Ecto neural progenitor cell (in vitro differentiated cells): ENCODE data around the gene NEK2.
"Not testable (repeated sequence)": the region's sequence is repeated elsewhere in the genome, so short reads cannot be mapped to it uniquely, and the experiment has no call there.

Source experiments
- DNase-seq: peaks from one replicate; pipeline ENCODE4 v3.0.0-alpha.2; 2018; ENCODE audit warnings: low spot score

Gene NEK2

DNA sequence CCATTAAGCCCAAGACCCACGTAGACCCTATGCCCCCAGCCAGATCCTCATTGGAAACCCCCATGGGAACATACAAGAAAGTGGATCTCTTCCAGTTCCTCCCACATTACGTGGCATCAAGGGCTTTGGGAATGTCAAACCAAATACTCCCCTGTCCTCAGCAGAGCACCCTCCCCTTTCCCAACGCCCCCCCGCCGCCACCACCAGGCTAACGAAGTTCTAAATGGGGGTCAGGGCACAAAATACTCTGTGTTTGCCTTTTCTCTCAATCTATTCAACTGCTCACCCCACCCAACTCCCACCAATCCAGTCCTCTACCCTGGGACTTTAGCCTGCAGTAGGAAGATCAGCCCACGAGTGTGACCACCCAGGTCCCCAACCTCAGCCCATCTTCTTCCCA lies 24.5 kb downstream of the NEK2 start:
- DNase-seq, result no peak

DNA sequence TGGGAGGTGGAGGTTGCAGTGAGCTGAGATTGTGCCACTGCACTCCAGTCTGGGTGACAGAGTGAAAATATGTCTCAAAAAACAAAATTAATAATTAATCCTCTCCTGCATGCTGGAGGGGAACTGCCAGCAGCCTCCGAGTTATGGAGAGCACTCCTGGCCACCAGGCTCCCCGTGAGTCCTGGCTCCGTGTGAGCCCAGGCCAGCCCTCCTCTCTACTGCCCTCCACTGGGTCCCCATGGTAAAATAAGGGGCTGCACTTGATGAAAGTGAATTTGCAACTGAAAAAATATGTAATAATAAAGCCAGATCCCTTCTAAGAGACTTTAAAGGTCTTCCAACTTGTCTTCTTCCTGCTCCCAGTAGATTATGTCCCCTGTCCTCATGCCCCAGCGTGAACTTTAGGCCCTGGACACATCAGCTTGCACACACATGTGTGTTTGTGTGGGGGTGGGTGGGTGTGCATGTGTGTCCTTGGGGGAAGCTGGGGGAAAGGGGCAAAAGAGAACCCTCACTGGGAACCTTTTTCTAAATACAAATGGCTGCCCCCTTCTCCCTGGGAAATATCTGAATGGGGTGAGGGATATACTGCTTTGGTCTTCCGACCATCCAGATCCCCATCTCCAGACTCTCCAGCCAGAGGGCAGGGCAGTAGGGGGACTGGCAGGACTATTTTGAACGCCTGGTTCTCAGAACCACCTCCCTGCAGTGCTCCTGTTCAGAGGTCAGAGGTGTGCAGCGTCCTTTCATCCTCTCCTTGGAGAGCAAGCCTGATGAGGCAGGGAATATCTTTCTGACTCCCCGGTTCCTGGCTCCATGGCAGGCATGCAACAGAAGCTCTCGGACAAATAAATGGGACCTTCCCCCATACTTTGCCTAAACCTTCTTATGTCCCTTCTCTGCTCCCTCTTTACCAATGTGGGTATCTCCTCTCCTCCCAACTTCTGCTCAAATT lies 26.2 kb downstream of the NEK2 start:
- no peak for DNase-seq

DNA sequence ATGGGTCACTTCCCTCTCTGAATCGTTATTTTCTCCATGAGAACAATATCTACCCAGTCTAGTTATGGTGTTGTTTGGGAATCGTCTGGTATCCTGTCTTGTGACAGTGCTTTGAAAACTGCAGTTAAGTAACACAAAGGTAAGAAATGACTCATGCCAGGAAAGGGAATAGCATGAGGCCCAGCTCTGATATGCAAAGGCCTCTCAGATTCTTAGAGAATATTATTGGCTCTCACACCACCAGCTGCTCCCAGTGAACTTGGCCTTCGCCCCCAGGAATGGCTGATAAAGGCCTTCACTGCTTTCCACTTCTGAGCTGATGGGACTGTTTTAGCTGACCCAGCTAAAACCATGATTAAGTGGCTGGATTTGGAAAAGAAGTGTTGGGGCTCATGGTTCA lies 27.1 kb downstream of the NEK2 start:
- DNase-seq, result no peak

DNA sequence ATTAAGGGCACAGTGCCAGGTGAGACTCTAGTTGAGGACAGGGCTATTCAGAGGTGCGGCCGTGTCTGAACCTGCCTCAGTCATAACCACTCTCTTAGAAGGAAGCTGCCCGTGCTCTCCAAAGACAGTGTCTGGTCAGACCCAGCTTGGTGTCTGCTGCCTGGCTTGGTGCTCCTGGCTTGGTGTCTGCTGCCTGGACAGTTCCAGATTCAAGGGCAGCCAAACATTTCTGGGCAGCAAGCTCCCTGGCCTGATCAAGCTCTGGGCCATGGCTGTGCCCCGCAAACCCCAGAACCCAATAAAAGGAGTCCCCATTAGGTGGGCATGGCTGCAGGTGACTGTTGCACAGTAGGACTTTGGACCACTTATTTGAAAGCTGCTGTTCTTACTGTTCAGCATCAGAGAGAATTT lies 27.7 kb downstream of the NEK2 start:
- no peak for DNase-seq

DNA sequence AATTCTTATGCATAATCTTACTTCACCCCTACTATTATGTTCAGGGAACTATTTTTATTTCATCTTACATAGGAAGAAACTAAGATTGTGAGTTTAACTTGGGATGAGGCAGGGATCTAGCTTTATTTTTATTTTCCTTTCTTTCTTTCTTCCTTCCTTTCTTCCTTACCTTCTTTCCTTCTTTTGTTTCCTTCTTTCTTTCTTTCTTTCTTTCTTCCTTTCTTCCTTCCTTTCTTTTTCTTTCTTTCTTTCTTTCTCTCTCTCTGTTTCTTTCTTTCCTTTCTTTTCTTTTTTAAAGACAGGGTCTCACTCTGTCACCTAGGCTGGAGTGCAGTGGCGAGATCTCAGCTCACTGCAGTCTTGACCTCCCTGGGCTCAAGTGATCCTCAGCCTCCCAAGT lies 28.9 kb downstream of the NEK2 start:
- no peak for DNase-seq

DNA sequence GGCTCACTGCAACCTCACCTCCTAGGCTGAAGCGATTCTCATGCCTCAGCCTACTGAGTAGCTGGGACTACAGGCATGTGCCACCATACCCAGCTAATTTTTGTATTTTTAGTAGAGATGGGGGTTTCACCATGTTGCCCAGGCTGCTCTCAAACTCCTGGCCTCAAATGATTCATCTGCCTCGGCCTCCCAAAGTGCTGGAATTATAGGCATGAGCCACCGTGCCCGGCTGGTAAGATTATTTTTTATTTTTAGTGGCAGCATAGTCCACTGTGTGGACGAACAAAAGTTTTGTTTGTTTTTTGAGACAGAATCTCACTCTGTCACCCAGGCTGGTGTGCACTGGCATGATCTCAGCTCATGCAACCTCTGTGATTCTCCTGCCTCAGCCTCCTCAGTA lies 29.8 kb downstream of the NEK2 start:
- not testable (repeated sequence) for DNase-seq

DNA sequence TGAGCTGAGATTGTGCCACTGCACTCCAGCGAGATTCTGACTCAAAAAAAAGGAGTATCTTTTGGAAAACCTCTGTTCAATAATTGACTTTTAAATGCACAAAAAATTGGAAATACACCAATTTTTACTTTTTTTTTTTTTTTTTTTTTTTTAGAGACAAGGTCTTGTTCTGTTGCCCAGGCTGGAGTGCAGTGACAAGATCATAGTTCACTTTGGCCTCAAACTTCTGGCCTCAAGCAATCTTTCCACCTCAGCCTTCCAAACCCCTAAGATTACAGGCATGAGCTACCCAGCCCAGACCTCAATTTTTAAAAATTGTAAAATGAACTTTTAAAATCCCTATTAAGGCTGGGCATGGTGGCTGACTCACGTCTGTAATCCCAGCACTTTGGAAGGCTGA lies 30.8 kb downstream of the NEK2 start:
- DNase-seq, result no peak

DNA sequence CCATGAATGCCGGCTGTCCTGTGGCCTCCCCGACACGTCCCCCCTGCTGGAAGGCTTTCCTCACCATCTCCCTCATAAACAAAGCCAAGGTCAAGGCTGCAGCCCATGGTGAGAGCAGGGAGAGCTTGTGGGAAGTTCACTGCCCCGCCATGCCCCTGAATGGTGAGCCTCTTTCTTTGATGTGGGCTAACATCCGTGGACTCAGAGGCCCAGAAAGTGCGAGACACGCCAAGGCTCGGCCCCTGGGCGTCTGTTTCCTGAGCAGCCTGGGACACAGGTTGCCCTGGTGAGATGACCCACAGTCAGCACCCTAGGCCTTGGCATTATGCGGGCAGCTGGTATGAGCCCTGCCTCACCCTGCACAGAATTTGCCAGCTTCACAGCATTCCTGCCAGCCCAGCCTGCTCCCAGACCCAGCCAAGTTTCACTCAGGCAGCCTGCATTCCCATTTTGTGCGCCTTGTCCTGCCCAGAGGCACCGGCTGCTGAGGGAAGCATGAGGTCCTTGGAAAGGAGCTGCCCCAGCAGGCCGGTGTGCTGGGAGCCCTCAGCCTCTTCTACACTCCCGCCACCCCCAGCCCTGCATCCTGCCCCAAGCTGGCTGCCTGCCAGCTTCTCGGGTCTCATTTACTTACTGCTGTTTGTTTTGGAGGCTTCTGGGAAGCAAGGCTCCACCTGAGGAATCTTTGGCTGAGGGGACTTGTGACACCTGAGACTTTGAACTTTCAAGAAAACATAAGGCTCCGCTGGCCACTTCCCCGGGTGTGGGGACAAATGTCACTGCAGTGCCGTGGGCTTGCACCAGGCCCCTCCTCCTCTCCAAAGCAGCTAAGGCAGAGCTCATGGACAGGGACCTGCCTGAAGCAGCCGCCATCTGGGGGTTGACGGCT lies 31.9 kb downstream of the NEK2 start:
- DNase-seq, result no peak

DNA sequence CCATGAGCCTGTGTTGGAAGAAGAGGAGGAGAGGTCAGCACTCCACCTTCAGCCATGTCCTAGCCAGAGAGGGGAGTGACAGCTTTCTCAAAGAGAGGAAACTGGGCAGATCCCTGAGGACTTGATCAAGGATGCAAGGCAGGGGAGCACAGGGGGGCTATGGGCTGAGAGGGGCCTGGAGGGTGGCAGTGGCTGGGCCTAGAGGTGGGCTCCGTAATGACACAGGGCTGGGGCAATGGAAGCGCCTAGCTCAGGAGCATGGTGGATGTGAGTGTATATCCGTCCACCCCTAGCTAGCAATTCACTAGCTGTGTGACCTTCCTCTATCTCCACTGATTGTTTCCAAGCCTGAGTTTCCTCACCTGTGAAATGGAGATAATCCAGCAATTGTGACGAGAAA lies 32.6 kb downstream of the NEK2 start:
- no peak for DNase-seq

DNA sequence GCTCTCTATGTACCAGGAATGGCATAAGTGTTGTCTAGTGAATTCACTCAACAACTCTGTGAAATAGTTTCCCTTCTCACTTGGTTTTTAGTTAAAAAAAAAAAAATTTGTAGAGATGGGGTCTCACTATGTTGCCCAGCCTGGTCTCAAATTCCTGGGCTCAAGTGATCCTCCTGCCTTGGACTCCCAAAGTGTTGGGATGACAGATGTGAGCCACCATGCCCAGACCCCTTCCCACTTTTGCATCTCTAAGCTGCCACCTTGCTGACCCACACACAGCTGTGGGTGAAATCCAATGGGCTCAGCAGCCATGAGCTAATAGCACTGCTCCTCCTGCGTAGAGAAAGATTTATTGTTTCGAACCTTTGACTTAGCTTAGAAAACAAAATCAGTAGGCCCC lies 33.5 kb downstream of the NEK2 start:
- peak; percentile 18 for DNase-seq

DNA sequence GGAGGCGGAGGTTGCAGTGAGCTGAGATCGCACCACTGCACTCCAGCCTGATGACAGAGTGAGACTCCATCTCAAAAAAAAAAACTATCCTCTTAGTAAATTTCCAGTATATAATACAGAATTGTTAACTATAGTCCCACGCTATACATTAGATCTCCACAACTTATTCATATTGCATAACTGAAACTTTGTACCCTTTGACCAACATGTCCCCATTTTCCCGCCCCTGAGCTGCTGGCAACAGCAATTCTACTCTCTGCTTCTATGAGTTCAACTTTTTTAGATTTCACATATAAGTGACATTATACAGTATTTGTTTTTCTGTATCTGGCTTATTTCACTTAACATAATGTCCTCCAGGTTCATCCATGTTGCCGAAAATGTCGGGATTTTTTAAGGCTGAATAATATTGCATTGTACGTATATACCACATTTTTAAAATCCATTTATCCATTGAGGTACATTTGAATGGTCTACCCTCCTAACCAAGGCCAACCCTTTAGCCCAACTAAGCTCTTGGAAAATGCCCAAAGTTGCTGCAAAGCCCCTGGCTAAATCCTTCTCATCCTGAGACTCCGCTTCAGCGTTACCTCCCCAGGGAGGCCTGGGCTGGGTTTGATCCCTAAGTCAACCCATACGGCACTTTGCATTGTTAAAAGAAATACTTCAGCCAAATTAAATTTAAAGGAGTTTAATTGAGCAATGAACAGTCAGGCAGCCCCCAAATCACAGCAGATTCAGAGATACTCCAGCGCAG lies 34.2 kb downstream of the NEK2 start:
- no peak for DNase-seq

DNA sequence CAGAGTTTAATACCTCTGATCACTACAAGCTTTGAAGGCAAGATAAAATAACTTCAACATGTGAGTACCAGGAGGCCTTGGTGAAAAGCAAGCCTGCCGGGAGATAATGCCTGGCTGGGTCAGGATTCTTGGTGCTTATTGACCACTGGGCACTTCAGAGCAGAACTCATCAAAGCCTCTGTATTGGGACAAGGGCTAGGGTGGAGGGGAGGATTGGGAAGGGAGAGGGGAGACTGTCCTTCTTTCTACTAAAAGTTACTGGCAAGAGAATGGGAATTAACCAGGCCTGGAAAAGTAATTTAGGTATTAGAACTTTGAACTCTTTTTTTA lies 35.2 kb downstream of the NEK2 start:
- no peak for DNase-seq

DNA sequence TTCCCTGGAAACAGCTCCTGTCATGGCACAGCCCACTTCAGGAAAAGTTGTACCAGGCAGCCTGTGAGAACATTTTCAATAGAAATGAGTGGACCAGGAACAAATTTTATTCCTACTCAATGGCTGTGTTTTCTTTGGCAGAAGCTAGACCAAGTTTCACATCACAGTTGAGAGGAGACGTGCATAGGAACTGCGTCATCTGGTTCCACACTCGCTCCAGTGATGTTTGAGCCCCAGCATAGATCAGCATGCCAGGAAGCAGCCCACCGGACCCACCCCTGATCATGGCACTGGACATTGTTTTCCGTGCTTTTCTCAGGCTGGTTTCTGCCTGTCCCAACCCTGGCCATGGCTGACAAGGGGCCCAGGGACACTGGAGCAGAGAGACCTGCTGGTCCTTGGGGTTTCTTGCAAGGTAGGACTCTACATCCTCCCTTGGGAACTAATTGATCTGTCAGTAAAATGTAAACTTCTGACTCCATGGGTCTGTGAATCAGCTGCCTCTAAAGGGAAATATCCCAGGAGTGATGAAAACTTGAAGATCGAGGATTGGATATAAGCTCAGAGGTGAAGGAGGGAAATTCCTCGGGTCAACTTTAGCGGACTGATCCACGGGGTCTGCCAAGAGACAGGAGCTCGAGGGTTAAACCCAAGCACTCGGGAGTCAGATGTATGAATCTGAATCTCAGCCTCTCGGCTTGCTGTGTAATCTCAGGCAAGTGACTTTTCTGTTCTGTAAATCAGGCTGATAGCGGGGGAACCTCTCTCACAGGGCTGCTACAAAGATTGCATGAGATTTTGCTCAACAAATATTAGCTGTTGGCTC lies 35.7 kb downstream of the NEK2 start:
- no peak for DNase-seq

DNA sequence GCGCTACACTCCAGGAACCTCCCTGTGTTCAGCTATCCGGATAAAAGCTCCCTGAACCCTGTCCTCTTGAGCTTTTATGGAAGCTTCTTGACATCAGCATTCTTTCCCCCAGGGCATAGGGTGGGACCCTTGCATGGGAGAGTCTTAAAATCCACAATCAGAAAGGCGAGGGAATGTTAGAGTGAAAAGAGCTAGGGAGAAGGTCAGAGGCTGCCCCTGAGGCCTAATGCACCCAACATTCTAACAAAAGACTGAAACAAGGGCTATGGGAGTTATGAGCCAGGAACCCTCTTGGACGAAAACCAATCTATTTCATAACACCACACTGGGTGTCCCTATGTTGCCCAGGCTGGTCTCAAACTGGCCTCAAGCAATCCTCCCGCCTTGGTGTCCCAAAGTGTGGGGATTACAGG lies 36.7 kb downstream of the NEK2 start:
- DNase-seq, result no peak

DNA sequence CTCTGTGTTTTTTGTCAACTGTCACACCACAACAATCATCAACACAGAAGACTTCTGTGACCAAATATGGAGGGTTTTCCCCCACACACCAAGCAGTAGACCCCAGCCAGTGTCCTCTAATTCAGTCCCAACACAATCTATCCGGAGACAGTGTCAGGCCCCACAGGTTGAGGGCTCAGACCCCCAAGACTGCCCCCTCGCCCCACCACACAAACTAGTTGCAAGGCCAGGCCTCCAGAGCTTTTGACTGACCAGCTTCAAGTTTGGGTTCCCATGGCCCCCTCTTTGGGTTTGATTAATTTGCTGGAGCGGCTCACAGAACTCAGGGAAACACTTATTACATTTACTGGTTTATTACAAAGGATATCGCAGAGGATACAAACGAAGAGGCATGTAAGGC lies 37.2 kb downstream of the NEK2 start:
- DNase-seq, result no peak

DNA sequence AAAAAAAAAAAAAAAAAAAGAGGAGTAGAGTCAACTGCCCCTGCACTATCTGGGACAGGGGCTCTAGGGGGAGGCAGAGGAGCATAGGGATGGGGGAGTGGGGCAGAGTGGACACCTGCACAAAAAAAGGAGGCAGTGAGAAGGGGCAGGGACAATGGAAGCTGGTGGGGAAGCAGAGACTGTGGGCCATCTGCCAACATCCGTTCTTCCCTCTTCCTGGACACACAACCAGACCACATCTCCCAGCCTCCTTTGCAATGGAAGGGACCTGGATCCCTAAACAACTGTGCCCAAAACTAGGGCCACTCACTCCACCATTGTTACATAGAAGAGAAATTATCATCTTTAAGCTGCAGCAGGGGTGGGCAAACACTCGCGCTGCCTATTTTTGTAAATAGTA lies 38.4 kb downstream of the NEK2 start:
- DNase-seq, result no peak

DNA sequence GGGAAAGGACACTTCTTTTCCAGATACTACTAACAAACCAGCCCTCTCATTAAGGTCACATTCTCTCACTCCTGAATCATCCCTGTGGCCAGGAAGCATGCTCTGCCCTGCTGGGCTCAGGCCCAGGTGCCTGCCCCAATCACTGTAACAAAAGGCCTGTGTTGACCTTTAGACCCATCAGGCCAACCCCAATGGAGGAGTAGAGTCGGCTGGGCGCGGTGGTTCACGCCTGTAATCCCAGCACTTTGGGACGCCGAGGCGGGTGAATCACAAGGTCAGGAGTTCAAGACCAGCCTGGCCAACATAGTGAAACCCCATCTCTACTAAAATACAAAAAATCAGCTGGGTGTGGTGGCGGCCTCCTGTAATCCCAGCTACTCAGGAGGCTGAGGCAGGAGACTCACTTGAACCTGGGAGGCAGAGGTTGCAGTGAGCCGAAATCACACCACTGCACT lies 38.8 kb downstream of the NEK2 start:
- not testable (repeated sequence) for DNase-seq

DNA sequence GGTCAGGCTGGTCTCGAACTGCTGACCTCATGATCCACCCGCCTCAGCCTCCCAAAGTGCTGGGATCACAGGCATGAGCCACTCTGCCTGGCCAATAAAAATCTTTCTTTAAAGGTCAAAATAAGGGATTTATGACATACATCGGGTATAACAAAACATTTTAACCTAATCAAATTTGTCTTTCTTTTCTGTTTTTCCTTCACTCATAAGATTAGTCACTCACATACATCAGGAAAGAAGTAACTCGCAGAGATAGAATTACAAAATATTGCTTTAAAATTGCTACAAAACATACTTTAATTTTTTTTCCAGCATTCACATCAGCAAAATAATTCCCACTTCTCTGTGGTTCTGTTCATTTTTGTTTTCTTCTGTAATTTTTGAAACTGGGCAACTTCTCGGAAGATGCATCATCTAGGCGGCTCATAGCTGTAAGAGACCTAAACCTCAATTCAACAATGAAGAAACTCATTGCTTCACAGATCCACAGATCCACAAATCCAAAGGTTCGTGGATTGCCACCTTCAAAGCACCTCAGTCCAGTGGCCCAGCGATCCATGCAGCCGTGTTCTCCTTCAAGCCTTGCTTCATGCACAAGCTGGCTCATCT lies 39.7 kb downstream of the NEK2 start:
- DNase-seq, result no peak

DNA sequence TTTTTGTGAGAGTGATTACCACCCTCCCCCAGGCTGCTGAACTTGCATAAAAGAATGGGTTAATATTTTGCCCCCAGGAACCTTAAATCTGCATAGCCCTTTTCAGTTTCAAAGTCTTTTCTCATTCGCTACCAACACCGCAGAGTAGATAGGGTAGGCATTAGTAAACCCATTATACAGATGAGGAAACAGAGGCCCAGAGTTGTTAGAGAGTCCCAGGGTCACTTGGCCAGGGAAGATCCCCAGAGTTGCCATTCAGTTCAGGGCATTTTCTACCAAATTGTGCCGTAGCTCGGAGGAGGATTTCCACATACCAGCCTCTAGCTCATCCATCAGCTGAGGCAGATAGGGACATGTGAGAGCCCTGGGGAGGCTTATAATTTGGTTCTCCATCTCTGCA lies 40.5 kb downstream of the NEK2 start:
- DNase-seq, result no peak

DNA sequence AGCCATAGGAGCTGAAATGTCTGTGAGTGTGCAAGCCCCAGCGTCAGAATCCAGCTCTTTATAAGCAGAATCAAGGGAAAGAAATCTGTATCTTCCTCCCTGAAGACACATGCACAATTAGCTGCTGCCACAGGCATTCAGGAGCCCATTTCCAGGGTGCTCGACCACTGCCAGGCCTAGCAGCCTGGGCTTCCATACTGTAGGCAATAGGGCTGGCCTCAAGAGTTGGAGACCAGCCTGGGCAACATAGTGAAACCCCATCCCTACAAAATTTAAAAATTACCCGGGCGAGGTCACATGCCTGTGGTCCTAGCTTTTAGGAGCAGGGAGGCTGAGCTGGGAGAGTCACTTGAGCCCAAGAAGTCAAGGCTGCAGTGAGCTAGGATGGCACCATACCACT lies 41.0 kb downstream of the NEK2 start:
- DNase-seq, result no peak

DNA sequence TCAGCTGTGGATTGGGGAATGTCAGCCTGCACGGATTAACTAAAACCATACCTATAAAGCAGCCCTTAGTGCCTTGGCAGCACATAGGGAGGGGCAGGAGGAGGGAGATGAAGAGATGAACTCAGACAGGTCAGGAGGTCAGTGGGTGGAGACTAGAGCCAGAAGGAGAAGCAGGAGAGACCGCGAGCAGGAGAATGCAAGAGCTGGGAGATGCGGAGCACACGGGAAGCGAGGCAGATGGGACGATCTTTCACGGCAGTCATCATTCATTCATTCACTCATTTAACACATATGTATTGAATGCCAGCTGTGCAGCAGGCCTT lies 41.9 kb downstream of the NEK2 start:
- DNase-seq, result no peak
